ENCODE results near the gene PFKFB3.

DNA sequence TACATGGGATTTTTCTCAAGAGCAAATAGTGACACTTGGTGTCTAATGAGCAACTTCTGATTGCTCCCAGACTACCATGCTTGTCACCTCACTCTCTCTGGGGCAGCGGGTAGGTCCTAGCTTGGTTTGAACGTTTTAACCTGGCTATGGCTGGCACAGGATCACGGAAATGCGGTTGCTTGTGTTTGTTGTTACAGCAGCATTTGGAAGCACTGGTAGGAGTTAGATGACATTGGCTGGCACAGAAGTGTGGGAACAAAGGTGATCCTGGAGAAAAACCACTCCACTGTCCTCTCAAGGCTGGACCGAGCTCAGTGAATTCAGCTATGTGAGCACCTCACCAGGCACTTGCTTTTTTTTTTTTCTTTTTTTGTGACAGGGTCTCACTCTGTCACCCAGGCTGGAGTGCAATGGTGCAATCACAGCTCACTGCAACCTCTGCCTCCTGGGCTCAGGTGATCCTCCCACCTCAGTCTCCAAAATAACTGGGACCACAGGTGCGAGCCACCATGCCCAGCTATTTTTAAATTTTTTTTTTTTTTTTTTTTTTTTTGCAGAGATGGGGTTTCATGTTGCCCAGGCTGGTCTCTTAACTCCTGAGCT is 3.5 kb upstream of the PFKFB3 start:
- TF ChIP-seq, protein P1, sequence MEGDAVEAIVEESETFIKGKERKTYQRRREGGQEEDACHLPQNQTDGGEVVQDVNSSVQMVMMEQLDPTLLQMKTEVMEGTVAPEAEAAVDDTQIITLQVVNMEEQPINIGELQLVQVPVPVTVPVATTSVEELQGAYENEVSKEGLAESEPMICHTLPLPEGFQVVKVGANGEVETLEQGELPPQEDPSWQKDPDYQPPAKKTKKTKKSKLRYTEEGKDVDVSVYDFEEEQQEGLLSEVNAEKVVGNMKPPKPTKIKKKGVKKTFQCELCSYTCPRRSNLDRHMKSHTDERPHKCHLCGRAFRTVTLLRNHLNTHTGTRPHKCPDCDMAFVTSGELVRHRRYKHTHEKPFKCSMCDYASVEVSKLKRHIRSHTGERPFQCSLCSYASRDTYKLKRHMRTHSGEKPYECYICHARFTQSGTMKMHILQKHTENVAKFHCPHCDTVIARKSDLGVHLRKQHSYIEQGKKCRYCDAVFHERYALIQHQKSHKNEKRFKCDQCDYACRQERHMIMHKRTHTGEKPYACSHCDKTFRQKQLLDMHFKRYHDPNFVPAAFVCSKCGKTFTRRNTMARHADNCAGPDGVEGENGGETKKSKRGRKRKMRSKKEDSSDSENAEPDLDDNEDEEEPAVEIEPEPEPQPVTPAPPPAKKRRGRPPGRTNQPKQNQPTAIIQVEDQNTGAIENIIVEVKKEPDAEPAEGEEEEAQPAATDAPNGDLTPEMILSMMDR (IDR thresholded peaks at IDR 0.05): no peak
- TF ChIP-seq EZH2phosphoT487 (IDR thresholded peaks at IDR 0.05): no peak

All from neural progenitor cell (in vitro differentiated cells).